HEK293 (cell line): ENCODE data around the gene ZNF334.

Experiments
- CTCF ChIA-PET: fragments of 350-600 bp; formaldehyde crosslinking; extraction: SDS; loops from one replicate; lab custom pipeline; 2021; ENCODE audit warnings: antibody characterized with exemption; lab: Yijun Ruan, JAX
- POLR2A ChIA-PET: fragments of 300-600 bp; formaldehyde crosslinking; extraction: SDS; loops from one replicate; lab custom pipeline; 2020; ENCODE audit warnings: antibody characterized with exemption, inconsistent platforms; lab: Yijun Ruan, JAX
- H3K27ac ChIP-seq: fragments of 200-500 bp; sonication (Bioruptor generic); 2 replicates; pipeline ENCODE4 v1.5.1; 2014; ENCODE audit warnings: low read depth, low read length, control low read depth, inconsistent platforms; ENCODE audit errors: extremely low read depth
- H3K36me3 ChIP-seq, 2 experiments: fragments of 200-500 bp in 1 of 2; sonication (Bioruptor generic) in 1 of 2; 1 replicate in 1 of 2; 2 replicates in 1 of 2; pipeline ENCODE4 v1.5.1; 2014 to 2017; ENCODE audit warnings: inconsistent platforms in 2 of 2, low read length in 2 of 2; ENCODE audit not compliant: control insufficient read depth in 2 of 2, insufficient read depth in 1 of 2
- H3K4me1 ChIP-seq: fragments of 200-500 bp; sonication (Bioruptor generic); 2 replicates; pipeline ENCODE4 v1.5.1; 2014; ENCODE audit warnings: mild to moderate bottlenecking, low read length, inconsistent platforms; ENCODE audit not compliant: control insufficient read depth, insufficient read depth
- H3K4me3 ChIP-seq: 2 replicates; pipeline ENCODE4 v1.5.1; 2011; ENCODE audit warnings: low read depth, mild to moderate bottlenecking, control low read depth, low read length, moderate library complexity
- H3K9me3 ChIP-seq: fragments of 200-500 bp; sonication (Bioruptor generic); 2 replicates; pipeline ENCODE4 v1.5.1; 2014; ENCODE audit warnings: low read depth, low read length, inconsistent platforms; ENCODE audit not compliant: control insufficient read depth, insufficient read depth
- GLI2 ChIP-seq: fragments of 450-650 bp; formaldehyde crosslinking; IDR thresholded peaks from 2 replicates; pipeline ENCODE4; 2017; ENCODE audit warnings: missing biosample characterization, missing genetic modification characterization, low read depth, borderline replicate concordance
- IKZF3 ChIP-seq: fragments of 450-650 bp; IDR thresholded peaks from 2 replicates; pipeline ENCODE4 v1.5.0; 2018; ENCODE audit warnings: missing biosample characterization, mild to moderate bottlenecking, missing genetic modification characterization, moderate library complexity
- KLF1 ChIP-seq: fragments of 450-650 bp; formaldehyde crosslinking; IDR thresholded peaks from 2 replicates; pipeline ENCODE4 v1.5.1; 2016; ENCODE audit warnings: missing biosample characterization, missing genetic modification characterization
- MYNN ChIP-seq: fragments of 450-650 bp; formaldehyde crosslinking; IDR thresholded peaks from 2 replicates; pipeline ENCODE4 v1.5.1; 2016; ENCODE audit warnings: missing biosample characterization, missing genetic modification characterization, borderline replicate concordance
- SP3 ChIP-seq: fragments of 450-650 bp; formaldehyde crosslinking; IDR thresholded peaks from 2 replicates; pipeline ENCODE4 v1.5.1; 2016; ENCODE audit warnings: missing biosample characterization, missing genetic modification characterization
- ZBTB10 ChIP-seq: fragments of 450-650 bp; formaldehyde crosslinking; IDR thresholded peaks from 2 replicates; pipeline ENCODE4 v1.5.1; 2016; ENCODE audit warnings: missing biosample characterization, missing genetic modification characterization
- ZBTB8A ChIP-seq: fragments of 450-650 bp; formaldehyde crosslinking; IDR thresholded peaks from 2 replicates; pipeline ENCODE4 v1.5.1; 2016; ENCODE audit warnings: missing biosample characterization, missing genetic modification characterization
- ZFP3 ChIP-seq: fragments of 450-650 bp; formaldehyde crosslinking; IDR thresholded peaks from 2 replicates; pipeline ENCODE4 v1.5.1; 2016; ENCODE audit warnings: low read depth, missing biosample characterization, missing genetic modification characterization
- ZNF146 ChIP-seq: fragments of 450-650 bp; formaldehyde crosslinking; IDR thresholded peaks from 2 replicates; pipeline ENCODE4 v1.5.1; 2016; ENCODE audit warnings: missing biosample characterization, missing genetic modification characterization
- ZNF341 ChIP-seq: fragments of 450-650 bp; formaldehyde crosslinking; IDR thresholded peaks from 2 replicates; pipeline ENCODE4; 2016; ENCODE audit warnings: low read depth, missing biosample characterization, missing genetic modification characterization
- ZNF433 ChIP-seq: fragments of 450-650 bp; formaldehyde crosslinking; IDR thresholded peaks from 2 replicates; pipeline ENCODE4 v1.5.1; 2016; ENCODE audit warnings: missing biosample characterization, missing genetic modification characterization, low read depth
- ZNF501 ChIP-seq: fragments of 450-650 bp; formaldehyde crosslinking; IDR thresholded peaks from 2 replicates; pipeline ENCODE4 v1.5.1; 2016; ENCODE audit warnings: missing biosample characterization, missing genetic modification characterization
- ZNF623 ChIP-seq: fragments of 450-650 bp; formaldehyde crosslinking; IDR thresholded peaks from 2 replicates; pipeline ENCODE4 v1.5.1; 2016; ENCODE audit warnings: missing biosample characterization, missing genetic modification characterization
- ZNF645 ChIP-seq: fragments of 450-650 bp; formaldehyde crosslinking; IDR thresholded peaks from 2 replicates; pipeline ENCODE4; 2016; ENCODE audit warnings: missing biosample characterization, missing genetic modification characterization
- ZNF777 ChIP-seq: fragments of 450-650 bp; formaldehyde crosslinking; IDR thresholded peaks from 2 replicates; pipeline ENCODE4 v1.5.1; 2017; ENCODE audit warnings: missing biosample characterization, missing genetic modification characterization, borderline replicate concordance
- ZSCAN18 ChIP-seq: fragments of 450-650 bp; formaldehyde crosslinking; IDR thresholded peaks from 2 replicates; pipeline ENCODE4 v1.5.1; 2016; ENCODE audit warnings: missing biosample characterization, missing genetic modification characterization
- ZSCAN30 ChIP-seq: fragments of 450-650 bp; IDR thresholded peaks from 2 replicates; pipeline ENCODE4 v1.5.1; 2018; ENCODE audit warnings: missing biosample characterization, mild to moderate bottlenecking, missing genetic modification characterization, moderate library complexity

The ZNF334 gene

GRCh38 chr20:46463852-46464251, 49.5 kb downstream of the ZNF334 start:
- Histone ChIP-seq H3K27ac (no peak overlapping the region), H3K9me3 (no peaks in the 10 kb centered on the region), H3K36me3 (no peaks in the 10 kb centered on the region), H3K4me3 (no peak overlapping the region), H3K4me1 (no peaks in the 10 kb centered on the region)
- ChIA-PET POLR2A (no interaction called here), CTCF (no interaction called here)
- TF ChIP-seq GLI2 (tag by site-specific recombination) (no peak), ZNF433 (no peak), ZNF645 (tag by site-specific recombination) (no peak), ZFP3 (tag by site-specific recombination) (no peak), ZBTB8A (tag by site-specific recombination) (no peak), IKZF3 (no peak), ZNF341 (tag by site-specific recombination) (no peak), ZNF146 (tag by site-specific recombination) (no peak), ZBTB10 (no peak), ZSCAN30 (tag by site-specific recombination) (no peak), ZNF777 (tag by site-specific recombination) (no peak), ZSCAN18 (tag by site-specific recombination) (no peak), KLF1 (tag by site-specific recombination) (no peak)

GRCh38 chr20:46461808-46462207, 51.6 kb downstream of the ZNF334 start:
- H3K36me3 ChIP-seq, result no peaks in the 10 kb centered on the region
- no peak for TF ChIP-seq MYNN (tag by site-specific recombination)
- TF ChIP-seq ZNF623 (tag by site-specific recombination), result no peak
- no peak for TF ChIP-seq ZNF501
- no peak for TF ChIP-seq SP3 (tag by site-specific recombination)
- no peak overlapping the region for H3K4me3 ChIP-seq
- no peak overlapping the region for H3K27ac ChIP-seq
- POLR2A ChIA-PET, result no interaction called here
- CTCF ChIA-PET, result interaction anchor here (0.8 kb wide), 1 partner anchor 219 kb away, joined by 3 read pairs; no protein-coding TSS in a partner anchor
- no peaks in the 10 kb centered on the region for H3K4me1 ChIP-seq
- H3K9me3 ChIP-seq, result no peaks in the 10 kb centered on the region
